ENCODE data around the gene RASGRP2. TPM values are rescaled to one million over a fixed set of nuclear protein-coding genes. Genes with fewer than 3 reads are reported as not detected.

The RASGRP2 gene
- total and polyA plus RNA-seq, 2 donors (not counting 1 experiment from before 2014, with no cell fraction given): 1.2 to 5.2 TPM

- H3K9ac ChIP-seq (ENCODE audit: insufficient read depth, low read length): no peak overlapping the region
- H3K79me2 ChIP-seq (ENCODE audit: control insufficient read depth, insufficient read depth, low read length): no peaks in the 10 kb centered on the region
- H4K20me1 ChIP-seq (ENCODE audit: control insufficient read depth, extremely low read depth, insufficient read depth, low read length): no peaks in the 10 kb centered on the region
- TF ChIP-seq, protein P1, sequence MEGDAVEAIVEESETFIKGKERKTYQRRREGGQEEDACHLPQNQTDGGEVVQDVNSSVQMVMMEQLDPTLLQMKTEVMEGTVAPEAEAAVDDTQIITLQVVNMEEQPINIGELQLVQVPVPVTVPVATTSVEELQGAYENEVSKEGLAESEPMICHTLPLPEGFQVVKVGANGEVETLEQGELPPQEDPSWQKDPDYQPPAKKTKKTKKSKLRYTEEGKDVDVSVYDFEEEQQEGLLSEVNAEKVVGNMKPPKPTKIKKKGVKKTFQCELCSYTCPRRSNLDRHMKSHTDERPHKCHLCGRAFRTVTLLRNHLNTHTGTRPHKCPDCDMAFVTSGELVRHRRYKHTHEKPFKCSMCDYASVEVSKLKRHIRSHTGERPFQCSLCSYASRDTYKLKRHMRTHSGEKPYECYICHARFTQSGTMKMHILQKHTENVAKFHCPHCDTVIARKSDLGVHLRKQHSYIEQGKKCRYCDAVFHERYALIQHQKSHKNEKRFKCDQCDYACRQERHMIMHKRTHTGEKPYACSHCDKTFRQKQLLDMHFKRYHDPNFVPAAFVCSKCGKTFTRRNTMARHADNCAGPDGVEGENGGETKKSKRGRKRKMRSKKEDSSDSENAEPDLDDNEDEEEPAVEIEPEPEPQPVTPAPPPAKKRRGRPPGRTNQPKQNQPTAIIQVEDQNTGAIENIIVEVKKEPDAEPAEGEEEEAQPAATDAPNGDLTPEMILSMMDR (conservative IDR thresholded peaks at IDR 0.05 in 1 of 2, IDR thresholded peaks at IDR 0.05 in 1 of 2; ENCODE audit: low read depth in 1 of 2, low read length in 2 of 2): no peak
- no peak for TF ChIP-seq EZH2 (IDR thresholded peaks at IDR 0.05; ENCODE audit: low read length, missing control alignments)
- no peak overlapping the region for H2AFZ ChIP-seq (ENCODE audit: low read length)
- no peak overlapping the region for H3K4me2 ChIP-seq (ENCODE audit: extremely low read depth, insufficient read depth, low read length)
- no peaks in the 10 kb centered on the region for H3K27me3 ChIP-seq (ENCODE audit: control insufficient read depth, insufficient read depth, low read length)
- H3K4me3 ChIP-seq (replicated peaks in 1 of 4; ENCODE audit: control extremely low read depth in 1 of 4, insufficient read depth in 1 of 4, low read depth in 3 of 4, low read length in 4 of 4): no peak overlapping the region
- no peaks in the 10 kb centered on the region for H3K4me1 ChIP-seq (ENCODE audit: control insufficient read depth, extremely low read depth, insufficient read depth, low read length)
- no peak for DNase-seq (ENCODE audit: low read depth in 2 of 2)
- H3K27ac ChIP-seq (ENCODE audit: insufficient read depth, low read length): no peak overlapping the region
- no peaks in the 10 kb centered on the region for H3K36me3 ChIP-seq (ENCODE audit: control insufficient read depth, insufficient read depth, low read length)
- H3K9me3 ChIP-seq (ENCODE audit: control insufficient read depth, insufficient read depth, low read depth, low read length): no peaks in the 10 kb centered on the region
Observed at GRCh38 chr11:64753019-64753379, 9.1 kb upstream of the RASGRP2 start.

DNA sequence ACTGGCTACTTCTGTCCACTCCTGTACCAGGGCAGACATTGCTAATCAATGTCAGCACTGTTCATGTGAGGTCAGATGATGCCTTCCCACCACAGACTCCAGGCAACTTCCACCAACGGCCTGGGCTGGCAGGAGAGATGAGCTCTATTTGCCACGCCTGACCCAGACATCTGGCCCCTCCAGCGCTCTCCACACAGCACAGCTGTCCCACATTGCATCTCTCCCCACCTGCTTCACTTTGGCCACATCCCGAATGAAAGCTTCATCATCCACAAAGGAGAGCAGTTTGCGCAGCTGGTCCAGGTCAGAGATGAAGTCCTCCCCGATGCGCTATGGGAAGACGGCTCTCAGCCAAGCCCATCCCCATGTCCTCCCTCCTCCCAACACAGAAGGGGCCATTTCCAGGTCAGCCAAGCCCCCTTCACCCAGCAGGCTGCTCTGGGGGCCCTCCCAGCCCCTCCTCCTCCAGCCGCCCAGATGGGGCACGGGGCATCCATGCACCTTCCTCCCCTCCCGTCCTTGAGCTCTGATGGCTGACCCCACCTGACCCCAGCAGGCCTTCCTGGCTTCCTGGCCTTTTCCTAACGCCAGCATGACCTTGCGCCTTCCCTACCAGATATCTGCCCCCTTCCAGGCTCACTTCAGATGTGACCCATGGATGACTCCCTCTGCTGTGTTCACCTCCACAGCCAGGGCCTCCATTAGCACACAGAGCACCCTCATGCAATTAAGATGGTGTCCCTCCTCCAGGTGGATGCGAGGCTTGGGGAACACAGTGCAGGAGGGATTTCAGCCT lies 8.4 kb upstream of the RASGRP2 start:
- no peaks in the 10 kb centered on the region for H4K20me1 ChIP-seq (ENCODE audit: control insufficient read depth, extremely low read depth, insufficient read depth, low read length)
- no peaks in the 10 kb centered on the region for H3K36me3 ChIP-seq (ENCODE audit: control insufficient read depth, insufficient read depth, low read length)
- no peak overlapping the region for H2AFZ ChIP-seq (ENCODE audit: low read length)
- H3K4me1 ChIP-seq (ENCODE audit: control insufficient read depth, extremely low read depth, insufficient read depth, low read length): no peaks in the 10 kb centered on the region
- no peaks in the 10 kb centered on the region for H3K79me2 ChIP-seq (ENCODE audit: control insufficient read depth, insufficient read depth, low read length)
- no peak for TF ChIP-seq EZH2 (IDR thresholded peaks at IDR 0.05; ENCODE audit: low read length, missing control alignments)
- TF ChIP-seq, protein P1 (conservative IDR thresholded peaks at IDR 0.05 in 1 of 2, IDR thresholded peaks at IDR 0.05 in 1 of 2; ENCODE audit: low read depth in 1 of 2, low read length in 2 of 2): no peak
- H3K27ac ChIP-seq (ENCODE audit: insufficient read depth, low read length): no peak overlapping the region
- H3K9me3 ChIP-seq (ENCODE audit: control insufficient read depth, insufficient read depth, low read depth, low read length): no peaks in the 10 kb centered on the region
- no peak for DNase-seq (ENCODE audit: low read depth in 2 of 2)
- H3K9ac ChIP-seq (ENCODE audit: insufficient read depth, low read length): no peak overlapping the region
- no peaks in the 10 kb centered on the region for H3K27me3 ChIP-seq (ENCODE audit: control insufficient read depth, insufficient read depth, low read length)
- no peak overlapping the region for H3K4me2 ChIP-seq (ENCODE audit: extremely low read depth, insufficient read depth, low read length)
- no peak overlapping the region for H3K4me3 ChIP-seq (replicated peaks in 1 of 4; ENCODE audit: control extremely low read depth in 1 of 4, insufficient read depth in 1 of 4, low read depth in 3 of 4, low read length in 4 of 4)

DNA sequence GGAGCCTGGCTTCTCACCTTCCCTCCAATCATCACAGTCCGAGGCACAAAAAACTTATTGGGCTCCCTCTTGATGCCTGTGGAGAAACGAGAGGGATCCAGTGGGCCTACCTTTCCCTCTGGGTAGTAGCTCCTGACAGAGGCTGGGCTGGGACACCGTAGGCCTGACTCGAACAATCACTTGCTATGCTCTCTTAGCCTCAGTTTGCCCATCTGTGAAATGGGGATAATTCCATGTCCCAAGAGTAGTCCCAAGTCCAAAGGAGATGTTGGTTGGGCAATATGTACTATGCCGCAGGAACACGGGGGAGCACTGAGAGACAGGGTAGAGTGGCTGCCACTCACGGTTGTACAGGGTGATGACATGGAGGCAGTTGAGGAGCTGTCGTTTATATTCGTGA lies 7.6 kb upstream of the RASGRP2 start:
- TF ChIP-seq EZH2 (IDR thresholded peaks at IDR 0.05; ENCODE audit: low read length, missing control alignments): no peak
- TF ChIP-seq, protein P1 (conservative IDR thresholded peaks at IDR 0.05 in 1 of 2, IDR thresholded peaks at IDR 0.05 in 1 of 2; ENCODE audit: low read depth in 1 of 2, low read length in 2 of 2): no peak
- Histone ChIP-seq H3K36me3 (ENCODE audit: control insufficient read depth, insufficient read depth, low read length) (no peaks in the 10 kb centered on the region), H3K79me2 (ENCODE audit: control insufficient read depth, insufficient read depth, low read length) (no peaks in the 10 kb centered on the region), H2AFZ (ENCODE audit: low read length) (no peak overlapping the region), H3K4me1 (ENCODE audit: control insufficient read depth, extremely low read depth, insufficient read depth, low read length) (no peaks in the 10 kb centered on the region), H3K4me2 (ENCODE audit: extremely low read depth, insufficient read depth, low read length) (no peak overlapping the region), H4K20me1 (ENCODE audit: control insufficient read depth, extremely low read depth, insufficient read depth, low read length) (no peaks in the 10 kb centered on the region), H3K9ac (ENCODE audit: insufficient read depth, low read length) (no peak overlapping the region), H3K4me3 (replicated peaks in 1 of 4; ENCODE audit: control extremely low read depth in 1 of 4, insufficient read depth in 1 of 4, low read depth in 3 of 4, low read length in 4 of 4) (no peak overlapping the region), H3K27ac (ENCODE audit: insufficient read depth, low read length) (no peak overlapping the region), H3K9me3 (ENCODE audit: control insufficient read depth, insufficient read depth, low read depth, low read length) (no peaks in the 10 kb centered on the region), H3K27me3 (ENCODE audit: control insufficient read depth, insufficient read depth, low read length) (no peaks in the 10 kb centered on the region)
- DNase-seq (ENCODE audit: low read depth in 2 of 2): no peak
